Measurements from ENCODE around the gene PRSS38.

- no peak for TF ChIP-seq CTCF (IDR thresholded peaks at IDR 0.05)
- no peak for TF ChIP-seq POLR2AphosphoS5 (IDR thresholded peaks at IDR 0.05)
- TF ChIP-seq POLR2A (IDR thresholded peaks at IDR 0.05) = no peak
- no peak for TF ChIP-seq EP300 (IDR thresholded peaks at IDR 0.05)
Observed at GRCh38 chr1:227769936-227770494, 45.5 kb upstream of the PRSS38 start.

All from gastroesophageal sphincter (tissue), 3 donors.